NCI-H82 treated with DMSO at 0.1 percent for 48 hours (cell line): Measurements from ENCODE around the gene CDK11B.
"Not testable (repeated sequence)": the region's sequence is repeated elsewhere in the genome, so short reads cannot be mapped to it uniquely, and the experiment has no call there.

ENCODE experiments used
- DNase-seq: peaks from one replicate; lab custom pipeline; 2025; ENCODE audit not compliant: unreplicated experiment; lab: John Stamatoyannopoulos, UW

CDK11B gene

DNA sequence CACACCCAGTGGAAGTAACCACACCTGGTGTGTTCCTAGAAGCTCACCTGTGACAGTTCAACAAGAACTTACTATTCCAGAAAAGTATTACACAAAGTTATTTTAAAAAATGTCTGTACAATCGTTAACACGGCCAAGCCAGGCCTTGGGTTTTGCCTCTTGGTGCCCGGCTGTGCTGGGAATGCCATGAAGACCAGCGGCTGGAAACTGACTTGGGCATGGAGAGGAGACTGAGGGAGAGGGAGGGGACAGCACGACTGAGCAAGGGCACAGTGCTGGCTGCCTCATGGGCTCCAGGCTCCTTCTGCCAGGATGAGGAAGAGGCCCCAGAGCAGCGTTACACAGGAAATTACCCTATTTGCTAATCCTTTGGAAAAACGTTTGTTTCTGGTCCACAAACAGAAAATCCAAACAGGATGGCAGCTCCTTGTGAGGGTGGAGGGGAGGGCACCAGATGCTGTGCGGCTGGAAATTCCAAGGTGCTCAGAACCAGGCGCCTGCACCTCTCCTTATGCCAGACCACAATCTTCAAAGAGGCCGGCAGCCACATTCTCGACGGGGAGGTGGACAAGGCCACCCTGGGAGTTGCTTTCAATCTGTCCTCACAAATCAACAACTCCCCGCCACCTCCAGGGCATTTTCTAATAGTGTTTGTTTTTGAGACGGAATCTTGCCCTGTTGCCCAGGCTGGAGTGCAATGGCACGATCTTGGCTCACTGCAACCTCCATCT lies 4.2 kb upstream of the CDK11B start:
- not testable (repeated sequence) for DNase-seq

DNA sequence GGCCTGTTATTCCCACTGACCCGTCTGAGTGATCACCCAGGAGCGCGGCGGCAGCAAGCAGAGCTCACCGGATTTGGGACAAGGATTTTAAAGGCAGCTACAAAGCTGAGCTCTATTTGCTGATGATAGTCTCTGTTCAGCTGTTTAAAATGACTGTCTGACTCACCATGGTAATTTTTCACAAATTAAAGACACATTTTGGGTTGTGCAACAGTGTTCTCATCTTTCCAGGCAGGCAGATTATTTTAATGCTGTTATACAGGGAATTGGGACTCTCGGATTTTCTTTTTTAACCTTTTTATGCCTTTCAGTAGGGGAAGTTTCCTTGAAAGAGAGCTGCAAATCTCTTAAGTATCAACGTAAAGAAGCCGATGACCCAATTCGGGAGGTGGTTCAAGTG lies 3.6 kb upstream of the CDK11B start:
- not testable (repeated sequence) for DNase-seq

DNA sequence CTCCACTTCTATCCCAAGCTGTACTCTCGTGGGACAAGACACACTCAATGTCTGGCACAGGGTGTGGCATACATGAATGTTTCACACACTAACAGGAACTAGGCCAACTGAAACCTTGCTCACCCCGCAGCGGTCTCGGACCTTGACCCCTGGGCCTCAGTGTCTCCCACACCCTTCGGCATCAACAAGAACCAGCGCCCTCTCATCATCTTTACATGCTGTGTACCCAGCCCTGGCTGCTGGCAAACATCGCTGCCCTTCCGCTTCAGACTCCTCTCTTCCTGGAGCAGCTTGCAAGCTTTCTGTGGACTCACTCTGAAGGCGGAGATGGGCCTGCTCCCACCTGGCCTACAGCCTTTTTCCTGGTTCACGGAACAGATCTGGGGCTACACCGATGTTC lies 10.5 kb downstream of the CDK11B start:
- DNase-seq = not testable (repeated sequence)

DNA sequence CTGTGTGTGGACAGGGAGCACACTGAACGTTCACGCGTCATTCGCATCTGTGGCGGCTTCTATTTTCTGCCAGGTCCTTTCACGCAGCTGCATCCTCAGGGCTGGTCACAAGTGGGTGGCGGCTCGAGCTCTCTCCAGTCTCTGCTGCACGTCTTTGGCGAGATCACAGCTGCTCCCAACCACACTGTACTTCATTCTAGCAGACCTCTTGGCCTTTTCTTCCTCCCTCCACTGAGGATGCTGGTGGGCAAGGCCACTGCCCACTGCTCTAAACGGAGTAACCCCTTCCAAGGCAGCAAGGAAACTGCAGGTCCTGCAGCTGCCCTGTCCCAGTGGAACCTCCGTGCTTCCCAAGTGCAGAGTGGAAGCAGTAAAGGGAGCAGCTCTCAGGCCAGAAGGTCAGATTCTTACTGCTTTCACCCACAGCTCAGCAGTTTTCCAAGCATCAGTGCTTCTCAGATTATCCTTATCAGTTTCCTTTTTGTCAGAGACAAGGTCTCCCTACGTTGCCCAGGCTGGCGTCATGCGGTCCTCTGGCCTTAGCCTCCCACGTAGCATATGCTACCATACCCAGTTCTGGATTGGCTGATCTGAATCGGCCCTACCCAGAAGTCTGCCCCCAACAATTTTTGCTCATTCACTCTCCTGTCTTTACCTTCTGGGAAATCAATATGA lies 11.1 kb downstream of the CDK11B start:
- DNase-seq = not testable (repeated sequence)

DNA sequence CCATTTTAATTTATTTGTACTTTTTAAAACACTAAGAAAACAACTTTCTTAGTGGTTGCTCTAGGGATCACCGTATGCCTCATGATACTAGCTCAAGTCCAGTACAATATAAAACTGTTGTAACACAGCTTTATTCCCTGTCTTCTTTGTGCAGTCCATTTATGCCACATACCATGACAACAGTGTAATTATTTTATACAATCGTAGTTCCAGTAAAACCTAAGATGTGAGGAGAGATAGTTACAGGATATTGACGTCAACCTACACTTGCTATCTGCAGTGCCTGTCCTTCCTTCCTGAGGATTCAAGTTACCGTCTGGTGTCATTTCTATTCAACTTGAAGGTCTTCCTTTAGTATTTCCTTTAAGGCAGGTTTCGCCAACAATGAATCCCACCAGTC lies 12.5 kb downstream of the CDK11B start:
- DNase-seq = not testable (repeated sequence)

DNA sequence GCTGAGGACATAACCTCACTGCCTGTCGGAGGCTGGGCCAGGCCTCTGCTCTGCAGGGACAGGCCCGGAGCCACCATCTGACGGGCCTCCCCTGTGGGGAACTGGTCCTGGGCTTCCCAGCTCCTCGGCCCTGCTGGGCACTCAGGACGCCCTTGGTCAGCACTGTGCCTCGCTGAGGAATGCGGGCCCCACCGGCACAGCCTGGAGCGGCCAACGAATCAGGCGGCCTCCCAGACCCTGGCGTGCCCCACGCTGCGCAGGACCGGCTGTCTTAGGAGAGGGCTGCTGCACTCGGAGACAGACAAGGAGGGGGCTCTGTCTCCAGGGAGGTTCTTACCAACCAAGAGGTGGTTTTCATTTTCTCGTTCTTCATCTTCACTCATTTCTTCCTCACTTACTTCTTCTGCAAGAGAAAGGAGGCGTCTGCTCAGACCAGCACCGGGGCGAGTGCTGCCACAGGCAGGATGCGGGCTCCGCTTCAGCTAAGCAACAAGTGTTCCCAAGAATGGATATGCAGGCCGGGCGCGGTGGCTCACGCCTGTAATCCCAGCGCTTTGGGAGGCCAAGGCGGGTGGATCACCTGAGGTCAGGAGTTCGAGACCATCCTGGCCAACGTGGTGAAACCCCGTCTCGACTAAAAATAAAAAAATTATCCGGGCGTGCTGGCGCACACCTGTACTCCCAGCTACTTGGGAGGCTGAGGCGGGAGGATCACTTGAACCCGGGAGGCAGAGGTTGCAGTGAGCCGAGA lies 17.9 kb downstream of the CDK11B start:
- DNase-seq = not testable (repeated sequence)

DNA sequence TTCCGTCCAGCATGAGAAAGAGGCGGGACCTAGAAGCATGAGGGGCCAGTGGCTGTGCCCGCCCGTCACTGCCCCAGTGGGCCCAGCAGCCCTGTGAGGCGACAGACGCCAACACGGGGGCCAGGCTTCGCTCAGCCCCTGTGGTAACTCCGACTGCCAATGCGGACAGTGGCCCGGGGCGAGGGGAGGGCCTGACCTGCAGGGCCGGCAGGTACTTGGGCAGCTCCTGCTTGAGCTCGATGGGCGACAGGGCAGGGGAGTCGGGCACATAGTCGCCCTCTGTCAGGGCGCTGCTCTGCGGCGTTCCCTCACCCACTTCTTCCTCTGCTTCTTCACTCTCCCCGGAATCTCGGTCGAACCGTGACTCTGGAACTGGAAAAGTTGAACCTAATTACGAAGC lies 18.7 kb downstream of the CDK11B start:
- not testable (repeated sequence) for DNase-seq

DNA sequence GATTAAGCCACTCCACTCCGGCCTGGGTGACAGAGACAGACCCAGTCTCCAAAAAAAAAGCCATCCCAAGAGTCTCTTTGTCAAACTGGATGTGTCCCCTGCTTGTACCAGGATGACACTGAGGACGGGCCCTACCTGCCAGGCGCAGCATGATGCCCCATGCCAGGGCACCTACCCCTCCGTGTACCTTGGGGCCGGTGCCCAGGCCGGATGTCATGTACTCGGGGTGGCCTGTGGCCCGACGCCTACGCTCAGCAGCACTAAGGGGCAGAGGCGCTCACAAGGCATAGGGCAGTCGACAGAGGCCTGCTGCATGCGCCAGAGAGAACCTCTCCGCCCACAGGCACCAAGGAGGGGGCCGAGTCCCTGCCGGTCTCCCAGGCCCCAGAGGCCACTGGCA lies 19.4 kb downstream of the CDK11B start:
- not testable (repeated sequence) for DNase-seq

DNA sequence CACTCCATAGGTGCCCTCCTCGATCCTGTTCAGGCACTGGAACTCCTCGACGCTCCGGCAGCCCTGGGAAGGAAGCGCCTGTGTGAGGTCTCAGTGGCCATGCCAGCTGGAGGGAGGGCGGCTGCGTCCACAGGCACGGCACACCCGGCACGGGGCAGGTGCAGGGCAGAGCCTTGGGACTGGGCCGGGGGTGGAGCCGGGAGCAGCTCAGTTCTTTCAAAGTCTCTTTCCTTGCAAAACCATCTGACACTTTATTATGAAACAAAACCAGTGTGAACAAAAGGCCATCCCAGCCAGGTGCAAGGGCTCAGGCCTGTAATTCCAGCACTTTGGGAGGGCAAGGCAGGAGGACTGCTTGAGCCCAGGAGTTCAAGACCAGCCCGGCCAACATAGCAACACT lies 20.3 kb downstream of the CDK11B start:
- not testable (repeated sequence) for DNase-seq

DNA sequence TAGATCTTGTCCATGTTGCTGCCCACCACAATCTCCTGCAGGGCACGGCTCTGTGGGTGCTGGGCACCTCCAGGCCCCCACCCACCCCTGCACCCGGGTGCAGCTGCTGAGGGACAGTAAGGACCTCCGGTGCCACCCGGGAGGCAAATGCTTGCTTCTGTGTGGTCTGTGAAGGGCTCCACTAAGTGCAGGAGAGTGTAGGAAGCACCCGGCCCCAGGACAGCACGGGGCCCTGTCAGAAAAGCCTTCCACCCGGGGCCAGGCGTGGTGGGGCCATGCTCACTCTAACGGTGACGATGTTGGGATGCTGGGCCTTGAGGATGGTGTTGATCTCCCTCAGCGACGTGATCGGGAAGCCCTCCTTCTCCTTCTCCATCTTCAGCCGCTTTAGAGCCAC lies 21.3 kb downstream of the CDK11B start:
- DNase-seq = not testable (repeated sequence)

DNA sequence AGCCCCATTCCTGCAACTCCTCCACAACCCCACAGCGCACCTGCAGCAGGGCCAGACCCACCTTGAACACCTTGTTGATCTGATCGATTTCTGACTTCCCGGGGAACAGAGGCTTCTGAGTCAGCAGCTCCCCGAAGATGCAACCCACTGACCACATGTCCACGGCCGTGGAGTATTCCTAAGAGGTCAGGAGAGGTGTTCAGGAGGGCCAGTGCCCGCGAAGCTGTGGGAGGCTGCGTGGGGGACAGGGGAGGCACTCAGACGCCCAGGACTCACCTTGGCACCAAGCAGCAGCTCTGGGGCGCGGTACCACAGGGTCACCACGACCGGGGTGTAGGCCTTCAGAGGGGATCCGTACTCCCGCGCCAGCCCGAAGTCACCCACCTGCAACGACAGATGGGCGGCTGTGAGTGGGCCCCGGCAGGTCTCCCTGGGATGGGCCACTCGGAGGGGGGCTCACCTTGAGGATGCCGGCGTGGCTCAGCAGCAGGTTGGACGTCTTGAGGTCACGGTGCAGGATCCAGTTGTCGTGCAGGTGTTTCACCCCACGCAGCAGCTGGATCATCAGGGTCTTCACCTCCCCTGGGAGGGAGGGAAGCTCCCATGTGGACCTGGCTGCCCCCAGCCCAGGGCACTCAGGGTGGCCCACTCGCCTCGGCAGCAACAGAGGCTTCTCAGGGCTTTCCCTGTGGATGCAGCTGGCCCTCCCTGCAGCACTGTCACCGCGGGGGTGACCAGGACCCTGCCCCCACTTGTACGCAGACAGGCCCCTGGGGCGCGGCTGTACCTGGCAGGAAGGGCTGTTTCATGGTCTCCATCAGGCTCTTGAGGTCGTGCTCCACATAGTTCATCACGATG lies 22.0 kb downstream of the CDK11B start:
- not testable (repeated sequence) for DNase-seq

DNA sequence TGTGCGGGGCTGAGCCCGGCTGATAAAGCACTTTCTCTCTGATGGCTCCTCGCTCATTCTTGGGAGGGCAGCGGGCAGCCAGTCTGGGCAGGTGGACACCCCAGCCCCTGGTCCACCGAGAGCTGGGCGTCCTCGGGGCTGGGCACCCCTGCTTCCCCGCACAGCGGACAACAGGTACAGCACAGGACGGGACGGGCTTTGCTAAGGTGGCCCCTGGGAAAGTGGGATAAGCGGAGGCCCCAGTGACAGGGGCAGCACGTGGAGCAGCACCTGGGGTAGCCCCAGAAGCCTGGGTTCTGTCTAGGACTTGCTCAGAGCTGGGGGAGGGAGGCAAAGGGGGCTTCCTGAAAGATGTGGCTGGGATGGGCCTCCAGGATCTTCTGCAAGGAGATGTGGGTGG lies 24.2 kb downstream of the CDK11B start:
- not testable (repeated sequence) for DNase-seq

DNA sequence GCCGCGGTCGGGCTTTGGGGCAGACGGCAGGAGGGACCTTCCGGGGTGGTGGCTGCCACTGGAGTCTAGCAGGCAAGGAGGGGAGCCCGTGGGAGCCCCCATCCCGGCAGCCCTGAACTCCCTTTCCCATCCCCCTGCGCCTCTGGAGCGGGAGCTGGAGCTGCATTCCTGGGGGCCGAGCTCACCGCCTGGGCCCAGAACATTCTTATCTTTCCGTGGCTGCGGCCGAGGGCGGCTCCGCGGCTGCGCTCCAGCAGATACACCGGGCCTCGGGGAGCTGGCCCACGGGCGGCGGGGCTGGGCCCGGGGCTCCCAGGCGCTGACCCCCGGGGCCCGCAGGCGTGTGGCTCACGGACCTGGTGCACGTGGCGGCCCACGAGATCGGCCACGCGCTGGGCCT lies 25.4 kb downstream of the CDK11B start:
- DNase-seq = not testable (repeated sequence)

DNA sequence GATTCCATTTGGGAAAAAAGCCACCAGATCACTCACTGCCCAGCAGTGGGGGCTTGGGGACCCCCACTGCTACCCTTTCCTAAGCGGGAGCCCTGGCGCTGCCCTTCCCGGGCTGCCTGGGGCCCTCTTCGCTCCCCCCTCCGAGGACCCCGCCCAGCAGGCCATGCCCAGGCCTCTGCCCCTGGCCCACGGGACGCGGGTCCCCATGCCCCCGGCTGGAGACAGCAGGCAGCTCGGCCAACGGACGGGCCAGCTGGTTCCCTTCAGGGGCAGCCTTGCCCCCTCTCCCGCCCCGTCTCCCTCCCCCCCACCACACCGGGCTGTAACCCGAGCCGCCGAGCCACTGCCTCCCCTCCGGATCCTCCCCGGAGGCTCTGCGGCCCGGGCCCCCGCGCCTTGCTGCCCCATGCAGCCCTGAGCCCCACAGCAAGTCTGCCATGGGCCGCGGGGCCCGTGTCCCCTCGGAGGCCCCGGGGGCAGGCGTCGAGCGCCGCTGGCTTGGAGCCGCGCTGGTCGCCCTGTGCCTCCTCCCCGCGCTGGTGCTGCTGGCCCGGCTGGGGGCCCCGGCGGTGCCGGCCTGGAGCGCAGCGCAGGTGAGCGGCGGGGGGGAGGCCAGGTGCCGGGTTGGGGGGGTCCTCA lies 26.9 kb downstream of the CDK11B start, which contains the start of gene MMP23B:
TSS of gene MMP23B (plus strand) at position 392 of the 639 bp plus-strand sequence. CDS start at position 438, 46 bp downstream.
- no peak for DNase-seq

DNA sequence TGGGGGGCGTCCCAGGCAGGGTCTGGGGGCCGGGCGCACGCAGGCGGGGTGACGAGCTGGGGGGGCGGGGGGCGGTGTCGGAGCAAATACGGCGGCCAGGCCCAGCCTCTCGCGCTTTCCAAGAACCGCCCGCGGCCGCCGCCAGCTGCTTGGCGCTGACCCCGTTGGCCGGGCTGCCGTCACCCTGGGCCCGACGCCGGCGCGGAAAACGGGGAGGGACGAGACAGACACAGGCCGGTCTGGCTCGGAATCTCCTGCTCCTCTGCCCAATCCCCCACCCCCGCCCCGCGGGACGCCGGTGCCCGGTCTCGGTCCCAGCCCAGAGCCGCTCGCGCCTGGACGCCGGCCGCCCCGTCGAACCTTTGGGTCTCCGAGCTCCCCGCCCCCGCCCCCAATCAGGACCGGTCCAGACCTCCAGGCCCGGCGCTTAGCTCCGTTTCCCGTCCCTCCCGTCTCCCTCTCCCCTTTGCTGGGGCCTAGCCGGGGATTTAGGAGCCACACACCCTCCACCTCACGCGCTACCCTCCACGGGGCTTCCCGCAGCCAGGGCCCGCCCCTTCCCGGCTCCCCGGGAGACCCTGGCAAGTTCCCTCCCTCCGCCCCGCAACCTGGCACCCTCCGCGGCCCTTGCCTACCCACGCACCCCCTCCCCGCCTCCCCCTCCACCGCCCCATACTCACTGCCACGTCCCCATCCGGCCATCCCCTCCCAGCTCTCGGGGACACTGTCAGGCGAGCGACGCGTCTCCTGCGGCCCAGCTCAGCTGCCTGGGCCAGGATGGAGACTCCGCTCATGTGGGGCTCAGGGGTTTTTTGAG lies 27.6 kb downstream of the CDK11B start:
- DNase-seq = no peak

DNA sequence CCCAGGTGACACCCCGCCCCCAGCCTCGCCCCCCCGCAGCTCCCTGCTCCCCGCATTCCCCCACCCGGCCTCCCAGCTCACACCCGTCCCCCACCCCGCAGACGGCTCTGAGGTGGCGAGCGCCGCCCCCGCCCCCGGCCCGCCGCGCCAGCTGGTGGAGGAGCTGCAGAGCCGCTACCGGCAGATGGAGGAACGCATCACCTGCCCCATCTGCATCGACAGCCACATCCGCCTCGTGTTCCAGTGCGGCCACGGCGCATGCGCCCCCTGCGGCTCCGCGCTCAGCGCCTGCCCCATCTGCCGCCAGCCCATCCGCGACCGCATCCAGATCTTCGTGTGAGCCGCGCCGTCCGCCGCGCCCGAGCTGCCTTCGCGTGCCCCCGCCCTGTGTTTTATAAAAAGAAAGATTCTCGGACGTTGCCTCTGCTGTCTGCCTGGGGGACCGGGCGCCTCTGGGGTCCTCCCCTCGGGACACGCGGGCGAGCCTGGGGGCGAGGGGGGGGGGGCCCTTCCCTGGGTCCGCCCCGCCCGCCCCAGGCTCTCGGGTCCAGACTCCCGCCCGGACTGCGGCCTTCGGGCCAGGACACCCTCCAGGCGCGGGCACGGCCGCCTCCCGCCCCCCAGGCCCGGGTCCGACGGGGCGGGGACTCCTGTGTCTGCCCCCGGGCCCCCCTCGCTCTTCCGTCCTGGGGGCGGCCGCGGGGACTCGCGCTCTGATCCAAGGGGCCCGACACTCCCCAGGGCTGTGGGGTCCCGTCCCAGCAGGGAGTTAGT lies 28.4 kb downstream of the CDK11B start:
- peak; percentile 91 for DNase-seq

DNA sequence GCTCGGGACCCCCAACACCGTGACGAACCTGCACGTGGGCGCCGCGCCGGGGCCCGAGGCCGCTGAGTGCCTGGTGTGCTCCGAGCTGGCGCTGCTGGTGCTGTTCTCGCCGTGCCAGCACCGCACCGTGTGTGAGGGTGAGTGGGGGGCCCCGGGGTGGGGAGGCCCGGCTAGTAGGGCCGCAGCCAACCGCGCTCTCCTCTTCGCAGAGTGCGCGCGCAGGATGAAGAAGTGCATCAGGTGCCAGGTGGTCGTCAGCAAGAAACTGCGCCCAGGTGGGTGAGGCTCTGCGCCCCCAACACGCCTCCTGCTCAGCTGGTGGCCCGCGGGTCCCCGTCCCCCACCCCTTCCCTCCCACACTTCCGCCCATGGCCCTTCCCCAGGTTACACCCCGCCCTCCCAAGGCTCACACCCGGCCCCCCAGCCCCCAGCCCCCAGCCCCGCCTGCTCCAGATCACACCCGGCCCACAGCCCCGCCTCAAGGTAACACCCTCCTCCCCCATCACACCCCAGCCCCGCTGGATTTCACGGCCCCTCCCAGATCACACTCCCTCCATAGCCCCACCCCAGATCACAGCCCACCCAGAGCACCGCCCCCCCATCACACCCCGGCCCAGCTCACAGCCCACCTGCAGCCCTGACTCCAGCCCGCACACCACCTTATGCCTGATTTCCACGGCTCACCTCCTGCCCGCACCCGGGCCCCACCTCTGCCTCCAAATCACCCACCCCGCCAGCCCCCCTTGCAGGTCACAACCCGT lies 29.2 kb downstream of the CDK11B start:
- peak; percentile 74 for DNase-seq
